Mesenchymal stem cell (in vitro differentiated cells and primary cell): ENCODE measurements around the gene MRPS2.

Source experiments
- DNase-seq: peaks from one replicate; pipeline ENCODE4 v3.0.0-alpha.2; 2013
- H2AFZ ChIP-seq: one replicate; pipeline ENCODE4 v1.6.1; 2013; ENCODE audit warnings: low read depth, mild to moderate bottlenecking, control low read depth, inconsistent platforms, low read length, moderate library complexity
- H2AK5ac ChIP-seq: 2 replicates; pipeline ENCODE4 v1.6.1; 2013; ENCODE audit warnings: low read length, moderate library complexity, mild to moderate bottlenecking, inconsistent platforms; ENCODE audit not compliant: severe bottlenecking
- H2BK120ac ChIP-seq: one replicate; pipeline ENCODE4 v1.6.1; 2013; ENCODE audit warnings: low read depth, mild to moderate bottlenecking, inconsistent platforms, low read length, moderate library complexity
- H2BK12ac ChIP-seq, 2 experiments: one replicate each; pipeline ENCODE4 v1.6.1; 2013; ENCODE audit warnings: inconsistent platforms in 2 of 2, low read length in 2 of 2, mild to moderate bottlenecking in 2 of 2, moderate library complexity in 2 of 2, control low read depth in 1 of 2
- H2BK15ac ChIP-seq: one replicate; pipeline ENCODE4 v1.6.1; 2013; ENCODE audit warnings: mild to moderate bottlenecking, low read depth, inconsistent platforms; ENCODE audit not compliant: poor library complexity, severe bottlenecking
- H2BK5ac ChIP-seq: 2 replicates; pipeline ENCODE4 v1.6.1; 2013; ENCODE audit warnings: low read depth, mild to moderate bottlenecking, low read length, control low read depth, inconsistent platforms; ENCODE audit not compliant: poor library complexity, severe bottlenecking
- H3K14ac ChIP-seq, 2 experiments: one replicate each; pipeline ENCODE4 v1.6.1; 2013; ENCODE audit warnings: inconsistent platforms in 2 of 2, low read length in 2 of 2, control low read depth in 1 of 2, mild to moderate bottlenecking in 1 of 2, moderate library complexity in 1 of 2
- H3K18ac ChIP-seq, 2 experiments: one replicate each; pipeline ENCODE4 v1.6.1; 2013; ENCODE audit warnings: inconsistent platforms in 2 of 2, low read length in 2 of 2, control low read depth in 1 of 2, low read depth in 1 of 2, mild to moderate bottlenecking in 1 of 2
- H3K23ac ChIP-seq, 2 experiments: one replicate each; pipeline ENCODE4 v1.6.1; 2013; ENCODE audit warnings: inconsistent platforms in 2 of 2, low read length in 2 of 2, mild to moderate bottlenecking in 2 of 2, moderate library complexity in 2 of 2, control low read depth in 1 of 2
- H3K27ac ChIP-seq: 2 replicates; pipeline ENCODE4 v1.5.1; 2013; ENCODE audit warnings: mild to moderate bottlenecking, moderate library complexity, low read length, control low read depth, inconsistent platforms; ENCODE audit not compliant: poor library complexity, severe bottlenecking
- H3K27me3 ChIP-seq, 2 experiments: 2 replicates each; pipeline versions ENCODE4 v1.6.1 to v1.7.0; 2013; ENCODE audit warnings: low read length in 2 of 2, mild to moderate bottlenecking in 2 of 2, moderate library complexity in 2 of 2, control low read depth in 1 of 2, inconsistent platforms in 1 of 2; ENCODE audit not compliant: control insufficient read depth in 1 of 2, insufficient read depth in 1 of 2
- H3K36me3 ChIP-seq, 2 experiments: 2 replicates each; pipeline versions ENCODE4 v1.6.1 to v1.7.0; 2013; ENCODE audit warnings: low read length in 2 of 2, control low read depth in 1 of 2, inconsistent platforms in 1 of 2, low read depth in 1 of 2, mild to moderate bottlenecking in 1 of 2; ENCODE audit not compliant: insufficient read depth in 2 of 2, control insufficient read depth in 1 of 2
- H3K4ac ChIP-seq, 2 experiments: one replicate each; pipeline ENCODE4 v1.6.1; 2013; ENCODE audit warnings: inconsistent platforms in 2 of 2, low read length in 2 of 2, mild to moderate bottlenecking in 2 of 2, moderate library complexity in 2 of 2, control low read depth in 1 of 2, low read depth in 1 of 2
- H3K4me1 ChIP-seq: 2 replicates; pipeline ENCODE4 v1.6.1; 2013; ENCODE audit warnings: low read depth, low read length, control low read depth; ENCODE audit not compliant: control insufficient read depth, insufficient read depth
- H3K4me2 ChIP-seq: 2 replicates; pipeline ENCODE4 v1.6.1; 2013; ENCODE audit warnings: low read length, mild to moderate bottlenecking, inconsistent platforms; ENCODE audit not compliant: poor library complexity, severe bottlenecking
- H3K4me3 ChIP-seq, 2 experiments: 2 replicates each; pipeline versions ENCODE4 v1.5.1 to v1.7.0; 2013; ENCODE audit warnings: low read length in 2 of 2, mild to moderate bottlenecking in 2 of 2, control low read depth in 1 of 2, low read depth in 1 of 2; ENCODE audit not compliant: insufficient read depth in 1 of 2
- H3K79me1 ChIP-seq: replicated peaks from 2 replicates; pipeline ENCODE4 v1.6.1; 2013; ENCODE audit warnings: mild to moderate bottlenecking, control low read depth, low read length, inconsistent platforms; ENCODE audit not compliant: poor library complexity, severe bottlenecking
- H3K9ac ChIP-seq: 2 replicates; pipeline ENCODE4 v1.7.0; 2013; ENCODE audit warnings: mild to moderate bottlenecking, low read length, moderate library complexity
- H3K9me3 ChIP-seq: 2 replicates; pipeline ENCODE4 v1.7.0; 2013; ENCODE audit warnings: mild to moderate bottlenecking, low read length; ENCODE audit not compliant: control insufficient read depth
- H4K8ac ChIP-seq: one replicate; pipeline ENCODE4 v1.6.1; 2013; ENCODE audit warnings: inconsistent platforms, mild to moderate bottlenecking, low read length, moderate library complexity
- H4K91ac ChIP-seq: one replicate; pipeline ENCODE4 v1.6.1; 2013; ENCODE audit warnings: mild to moderate bottlenecking, low read length, inconsistent platforms
- WGBS: methylation state at CpG from one replicate; pipeline ENCODE4 v1.1.7; 2013; ENCODE audit warnings: mixed read lengths; 5-methylcytosine and 5-hydroxymethylcytosine counted together

Gene MRPS2

GRCh38 chr9:135504262-135505243, 4.1 kb downstream of the MRPS2 start:
- Histone ChIP-seq H3K4me3 (no peak overlapping the region), H3K27ac (no peak overlapping the region), H2BK5ac (no peak overlapping the region), H3K4ac (no peak overlapping the region), H3K9me3 (peaks cover 7% of the 10 kb centered on the region), H2BK15ac (no peak overlapping the region), H4K8ac (peak overlapping the region; percentile 62), H4K91ac (peak overlapping the region; percentile 70), H3K79me1 (peaks cover 37% of the 10 kb centered on the region), H3K9ac (no peak overlapping the region), H3K14ac (no peak overlapping the region), H3K23ac (no peak overlapping the region), H2BK120ac (no peak overlapping the region), H2AFZ (no peak overlapping the region), H3K36me3 (peaks cover 31 to 49% of the 10 kb centered on the region in 2 experiments), H2BK12ac (no peak overlapping the region), H3K18ac (no peak overlapping the region), H2AK5ac (no peak overlapping the region), H3K4me1 (peaks cover 32% of the 10 kb centered on the region), H3K4me2 (no peak overlapping the region), H3K27me3 (no peaks in the 10 kb centered on the region)
- 76% methylated on average over 21 of the region's 21 CpGs for WGBS
- peak; percentile 67 for DNase-seq

- Histone ChIP-seq H3K14ac (no peak overlapping the region), H3K4me1 (peaks cover 30% of the 10 kb centered on the region), H2BK15ac (no peak overlapping the region), H3K4me2 (no peak overlapping the region), H4K8ac (no peak overlapping the region), H3K9ac (no peak overlapping the region), H3K23ac (no peak overlapping the region), H3K4me3 (no peak overlapping the region), H3K79me1 (peaks cover 37% of the 10 kb centered on the region), H2AFZ (no peak overlapping the region), H3K27me3 (no peaks in the 10 kb centered on the region), H2BK5ac (no peak overlapping the region), H2AK5ac (no peak overlapping the region), H3K36me3 (peaks cover 31 to 49% of the 10 kb centered on the region in 2 experiments), H3K18ac (no peak overlapping the region), H4K91ac (no peak overlapping the region), H3K9me3 (peaks cover 7% of the 10 kb centered on the region), H3K4ac (no peak overlapping the region), H2BK120ac (no peak overlapping the region), H3K27ac (no peak overlapping the region), H2BK12ac (no peak overlapping the region)
- DNase-seq, result no peak
- 95% methylated on average over 24 of the region's 24 CpGs for whole genome bisulfite sequencing
These were observed 5.1 kb downstream of the MRPS2 start for GRCh38 chr9:135505406-135506187.

GRCh38 chr9:135506327-135507103, 6.0 kb downstream of the MRPS2 start:
- 63% methylated on average over 13 of the region's 14 CpGs for WGBS
- Histone ChIP-seq H2BK15ac (peak overlapping the region; percentile 58), H2AK5ac (no peak overlapping the region), H3K9me3 (peaks cover 7% of the 10 kb centered on the region), H3K4ac (no peak overlapping the region), H3K36me3 (peaks cover 31 to 48% of the 10 kb centered on the region in 2 experiments), H4K8ac (peak overlapping the region; percentile 27), H3K27ac (no peak overlapping the region), H2BK12ac (no peak overlapping the region), H3K14ac (no peak overlapping the region), H3K18ac (peak overlapping the region in 1 of 2 experiments; percentile 46), H3K23ac (no peak overlapping the region), H3K4me1 (peaks cover 28% of the 10 kb centered on the region), H3K4me2 (no peak overlapping the region), H2BK120ac (no peak overlapping the region), H3K79me1 (peaks cover 35% of the 10 kb centered on the region), H2BK5ac (no peak overlapping the region), H3K4me3 (no peak overlapping the region), H2AFZ (no peak overlapping the region), H3K27me3 (no peaks in the 10 kb centered on the region), H3K9ac (no peak overlapping the region), H4K91ac (peak overlapping the region; percentile 58)
- peak; percentile 7 for DNase-seq
